Gastrocnemius medialis (tissue), 4 donors: Measurements from ENCODE around the gene TOPORS. TPM values are rescaled to one million over a fixed set of nuclear protein-coding genes. Genes with fewer than 3 reads are reported as not detected.

Experiments
- ATAC-seq, 2 donors: fragments of 150-250 bp; one replicate each; pipeline ENCODE4 v1.9.1; 2016
- DNase-seq, 2 donors: peaks; one replicate each; pipeline ENCODE4 v3.0.0-alpha.2; 2019
- H3K27ac ChIP-seq, 4 donors: fragments of 200-600 bp; sonication (generic); 1 replicate in 1 of 4; 2 replicates in 3 of 4; pipeline ENCODE4 v1.5.1; 2016 to 2018; ENCODE audit warnings: mild to moderate bottlenecking in 2 of 4, moderate library complexity in 1 of 4
- H3K27me3 ChIP-seq, 3 donors: fragments of 200-600 bp; sonication (generic) in 2 of 3; 1 replicate in 1 of 3; 2 replicates in 2 of 3; pipeline versions ENCODE4 v1.5.1 to v1.6.0; 2016 to 2019; ENCODE audit warnings: mild to moderate bottlenecking in 1 of 3, moderate library complexity in 1 of 3
- H3K36me3 ChIP-seq, 2 donors: fragments of 200-600 bp; sonication (generic) in 1 of 2; one replicate each; pipeline ENCODE4 v1.5.1; 2017 to 2018
- H3K4me1 ChIP-seq, 2 donors: fragments of 200-600 bp; sonication (generic) in 1 of 2; one replicate each; pipeline ENCODE4 v1.5.1; 2016 to 2017; ENCODE audit warnings: mild to moderate bottlenecking in 2 of 2
- H3K4me3 ChIP-seq, 4 donors: fragments of 200-600 bp; sonication (generic) in 3 of 4; 1 replicate in 1 of 4; 2 replicates in 3 of 4; pipeline ENCODE4 v1.5.1; 2016 to 2019; ENCODE audit warnings: mild to moderate bottlenecking in 2 of 4
- H3K9me3 ChIP-seq, 3 donors: fragments of 200-600 bp; sonication (generic) in 2 of 3; 1 replicate in 1 of 3; 2 replicates in 2 of 3; pipeline ENCODE4 v1.5.1; 2016 to 2019
- POLR2A ChIP-seq, 2 donors: fragments of 450-650 bp; IDR thresholded peaks; one replicate each; pipeline ENCODE4 v1.6.1; 2017; ENCODE audit warnings: antibody characterized with exemption in 2 of 2, mild to moderate bottlenecking in 2 of 2, moderate library complexity in 2 of 2
- in situ Hi-C, 4 donors: fragments of 200-750 bp; cut with MboI; loops; one replicate each; pipeline versions ENCODE4 v1.15.0 to v1.8.0; 2017; ENCODE audit warnings: low sequenced_read_pairs in 4 of 4
- intact Hi-C: fragments of 100-400 bp; cut with DNase I; formaldehyde crosslinking; loops from one replicate; pipeline ENCODE4 v1.15.1; 2023; ENCODE audit warnings: low total_unique reads
- total RNA-seq, 4 donors: library from RNA; depleted of rRNA; stranded (reverse); fragments of >200 nt; gene quantifications; one replicate each; pipeline versions ENCODE4 v1.1.0 to v1.2.3, GENCODE V29; 2016
- TF ChIP-seq, protein P1 (sequence below), 5 experiments: fragments of 450-650 bp in 3 of 5; fragments of 200-600 bp in 2 of 5; sonication (generic) in 2 of 5; IDR thresholded peaks in 4 of 5; conservative IDR thresholded peaks in 1 of 5; 1 replicate in 4 of 5; 2 replicates in 1 of 5; pipeline ENCODE4 v1.5.1; 2016 to 2019; ENCODE audit warnings: antibody characterized with exemption in 5 of 5, mild to moderate bottlenecking in 3 of 5, moderate library complexity in 3 of 5

The TOPORS gene
- total RNA-seq, 4 donors from 2014 or later, result 7.7 to 15.2 (median 14.5) TPM

DNA sequence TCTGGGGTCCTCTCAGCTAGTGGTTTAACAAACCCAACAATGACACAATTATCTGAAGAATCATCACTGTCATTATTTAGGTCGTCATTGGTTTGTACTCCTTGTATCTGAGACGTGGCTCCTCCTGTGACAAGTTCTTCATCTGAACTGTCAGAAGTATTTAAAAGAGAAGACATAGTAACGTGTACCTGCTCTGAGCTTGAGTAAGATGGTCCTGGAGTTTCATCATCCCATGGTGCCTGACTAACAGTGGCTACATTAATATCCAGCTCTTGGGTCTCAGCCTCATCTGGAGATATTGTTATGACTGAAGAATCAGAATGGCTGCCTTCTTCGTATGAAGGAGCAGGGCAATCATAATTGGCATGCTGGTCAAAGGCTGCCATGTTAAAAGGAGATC, 9.3 kb downstream of the TOPORS start:
- Histone ChIP-seq H3K36me3 (peaks cover 0 to 16% of the 10 kb centered on the region in 2 donors), H3K9me3 (no peaks in the 10 kb centered on the region), H3K27me3 (no peaks in the 10 kb centered on the region), H3K4me3 (no peak overlapping the region), H3K27ac (no peak overlapping the region), H3K4me1 (no peaks in the 10 kb centered on the region)
- TF ChIP-seq, protein P1, sequence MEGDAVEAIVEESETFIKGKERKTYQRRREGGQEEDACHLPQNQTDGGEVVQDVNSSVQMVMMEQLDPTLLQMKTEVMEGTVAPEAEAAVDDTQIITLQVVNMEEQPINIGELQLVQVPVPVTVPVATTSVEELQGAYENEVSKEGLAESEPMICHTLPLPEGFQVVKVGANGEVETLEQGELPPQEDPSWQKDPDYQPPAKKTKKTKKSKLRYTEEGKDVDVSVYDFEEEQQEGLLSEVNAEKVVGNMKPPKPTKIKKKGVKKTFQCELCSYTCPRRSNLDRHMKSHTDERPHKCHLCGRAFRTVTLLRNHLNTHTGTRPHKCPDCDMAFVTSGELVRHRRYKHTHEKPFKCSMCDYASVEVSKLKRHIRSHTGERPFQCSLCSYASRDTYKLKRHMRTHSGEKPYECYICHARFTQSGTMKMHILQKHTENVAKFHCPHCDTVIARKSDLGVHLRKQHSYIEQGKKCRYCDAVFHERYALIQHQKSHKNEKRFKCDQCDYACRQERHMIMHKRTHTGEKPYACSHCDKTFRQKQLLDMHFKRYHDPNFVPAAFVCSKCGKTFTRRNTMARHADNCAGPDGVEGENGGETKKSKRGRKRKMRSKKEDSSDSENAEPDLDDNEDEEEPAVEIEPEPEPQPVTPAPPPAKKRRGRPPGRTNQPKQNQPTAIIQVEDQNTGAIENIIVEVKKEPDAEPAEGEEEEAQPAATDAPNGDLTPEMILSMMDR (IDR thresholded peaks at IDR 0.05 in 4 of 5, conservative IDR thresholded peaks at IDR 0.05 in 1 of 5), result no peak
- TF ChIP-seq POLR2A (IDR thresholded peaks at IDR 0.05), result no peak
- no peak for DNase-seq
- no peak for ATAC-seq
- intact Hi-C loops (no loop called here), in situ Hi-C loops (no loop called here)

DNA sequence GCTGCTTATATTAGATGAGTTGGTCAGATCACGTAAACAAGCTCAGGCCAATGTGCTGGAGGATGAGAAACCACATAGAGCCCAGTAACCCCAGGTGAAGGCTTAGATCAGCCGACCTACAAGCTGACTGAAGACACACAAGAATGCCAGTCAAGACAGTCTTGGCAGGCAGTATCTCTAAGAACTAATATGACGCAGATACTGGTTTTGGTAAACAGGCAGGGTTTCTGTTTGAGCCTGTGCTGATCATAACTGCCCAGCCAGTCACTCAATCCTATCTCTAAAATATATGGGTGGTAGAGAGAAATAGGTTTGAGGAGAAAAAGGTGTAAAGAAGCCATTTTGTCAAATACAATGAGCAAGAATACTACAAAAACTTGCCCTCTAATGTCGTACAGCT, 18.6 kb downstream of the TOPORS start:
- no peak for ATAC-seq
- H3K27ac ChIP-seq, result no peak overlapping the region
- no peak for DNase-seq
- in situ Hi-C loops (no loop called here), intact Hi-C loops (no loop called here)
- no peaks in the 10 kb centered on the region for H3K4me1 ChIP-seq
- no peak for TF ChIP-seq POLR2A (IDR thresholded peaks at IDR 0.05)
- TF ChIP-seq, protein P1 (IDR thresholded peaks at IDR 0.05 in 4 of 5, conservative IDR thresholded peaks at IDR 0.05 in 1 of 5), result no peak
- H3K4me3 ChIP-seq, result no peak overlapping the region
- H3K27me3 ChIP-seq, result no peaks in the 10 kb centered on the region
- no peaks in the 10 kb centered on the region for H3K36me3 ChIP-seq
- H3K9me3 ChIP-seq, result no peaks in the 10 kb centered on the region

DNA sequence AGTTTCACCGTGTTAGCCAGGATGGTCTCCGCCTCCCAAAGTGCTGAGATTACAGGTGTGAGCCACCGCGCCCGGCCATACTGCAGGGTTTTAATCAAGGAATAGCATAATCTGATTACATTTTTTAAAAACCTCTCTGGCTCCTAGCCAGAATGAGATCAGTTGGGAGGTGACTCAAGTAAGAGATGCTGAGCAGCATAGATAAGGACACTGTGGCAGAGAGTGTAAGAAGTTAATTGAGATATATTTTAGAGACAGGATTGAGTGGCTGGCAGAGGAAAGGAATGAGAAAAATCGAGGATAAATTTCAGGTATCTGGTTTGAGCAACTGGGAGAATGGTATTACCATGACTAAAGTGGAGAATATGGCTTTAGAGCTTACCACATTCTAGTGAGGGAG, 19.1 kb downstream of the TOPORS start:
- in situ Hi-C loops, result no loop called here
- intact Hi-C loops, result no loop called here

DNA sequence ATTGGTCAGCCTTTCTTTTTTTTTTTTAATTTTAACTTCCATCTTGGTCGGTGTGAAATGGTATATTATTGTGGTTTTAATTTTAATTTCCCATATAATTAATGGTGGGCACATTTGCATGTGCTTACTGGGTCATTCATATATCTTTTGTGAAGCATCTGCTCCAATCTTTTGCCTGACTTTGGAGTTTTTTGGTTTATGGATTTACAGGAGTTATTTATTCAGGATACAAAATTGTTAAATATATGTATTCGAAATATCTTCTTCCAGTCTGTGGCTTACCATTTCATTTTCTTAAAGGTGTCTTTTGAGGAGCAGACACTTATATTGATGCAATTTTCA, 25.7 kb downstream of the TOPORS start:
- in situ Hi-C loops, result no loop called here
- Histone ChIP-seq H3K4me3 (peak overlapping the region; percentile 70 to 79 (median 74)), H3K36me3 (no peaks in the 10 kb centered on the region), H3K4me1 (peaks cover 31% of the 10 kb centered on the region in 2 donors), H3K9me3 (no peaks in the 10 kb centered on the region), H3K27ac (peak overlapping the region; percentile 79 to 84 (median 82)), H3K27me3 (no peaks in the 10 kb centered on the region)
- intact Hi-C loops, result loop anchor here (1.0 to 2.0 kb wide), 3 partner anchors 25 to 148 kb away; partner anchors contain the start of gene NDUFB6
- ATAC-seq (no peak), DNase-seq (no peak)
- TF ChIP-seq, protein P1 (IDR thresholded peaks at IDR 0.05 in 4 of 5, conservative IDR thresholded peaks at IDR 0.05 in 1 of 5), result no peak
- no peak for TF ChIP-seq POLR2A (IDR thresholded peaks at IDR 0.05)

More for the DNA sequence above, 19.1 kb downstream of the TOPORS start:
- ATAC-seq (no peak), DNase-seq (no peak)
- TF ChIP-seq POLR2A (IDR thresholded peaks at IDR 0.05), result no peak
- TF ChIP-seq, protein P1 (IDR thresholded peaks at IDR 0.05 in 4 of 5, conservative IDR thresholded peaks at IDR 0.05 in 1 of 5), result no peak
- H3K27me3 ChIP-seq, result no peaks in the 10 kb centered on the region
- H3K4me3 ChIP-seq, result no peak overlapping the region
- no peaks in the 10 kb centered on the region for H3K9me3 ChIP-seq
- H3K4me1 ChIP-seq, result no peaks in the 10 kb centered on the region
- no peaks in the 10 kb centered on the region for H3K36me3 ChIP-seq
- H3K27ac ChIP-seq, result no peak overlapping the region
